ENCODE results near the gene STPG4. TPM values are rescaled to one million over a fixed set of nuclear protein-coding genes. Genes with fewer than 3 reads are reported as not detected.

The STPG4 gene
- total RNA-seq, 1 experiment from 2014 or later: 10.6 TPM

- ATAC-seq (no peak), DNase-seq (ENCODE audit: low read depth, low spot score) (no peak)
- H2AFZ ChIP-seq (ENCODE audit: low read depth, low read length, poor library complexity, severe bottlenecking): no peak overlapping the region
- BruUV-seq (replicated peaks): no TSS peak
- no peaks in the 10 kb centered on the region for H3K9me3 ChIP-seq (ENCODE audit: control insufficient read depth in 1 of 2, insufficient read depth in 1 of 2, low read depth in 1 of 2, low read length in 2 of 2)
- no peak overlapping the region for H3K27ac ChIP-seq (ENCODE audit: low read depth, low read length)
- POLR2A ChIA-PET: no interaction called here
- no peak overlapping the region for H3K9ac ChIP-seq (ENCODE audit: low read length)
- no peaks in the 10 kb centered on the region for H4K20me1 ChIP-seq (ENCODE audit: insufficient read depth)
- TF ChIP-seq EZH2 (IDR thresholded peaks at IDR 0.05): no peak
- no peak for TF ChIP-seq TCF7L2 (IDR thresholded peaks at IDR 0.05; ENCODE audit: borderline replicate concordance, extremely low read depth, insufficient read depth, insufficient read length)
- no peak for TF ChIP-seq ZBTB33 (IDR thresholded peaks at IDR 0.05; ENCODE audit: extremely low read depth, insufficient replicate concordance, low read length)
- no peak for TF ChIP-seq SRF (IDR thresholded peaks at IDR 0.05; ENCODE audit: low read depth)
- TF ChIP-seq CTCF (IDR thresholded peaks at IDR 0.05 in 2 of 3, conservative IDR thresholded peaks at IDR 0.05 in 1 of 3; ENCODE audit: borderline replicate concordance in 1 of 3, insufficient read depth in 1 of 3, low read depth in 2 of 3, low read length in 2 of 3): no peak
- TF ChIP-seq ATF3 (IDR thresholded peaks at IDR 0.05): no peak
- TF ChIP-seq YY1 (IDR thresholded peaks at IDR 0.05; ENCODE audit: extremely low read depth, insufficient replicate concordance, low read depth, low read length): no peak
- no peak for TF ChIP-seq FOSL1 (IDR thresholded peaks at IDR 0.05; ENCODE audit: low read depth)
- no peak for TF ChIP-seq CBX3 (IDR thresholded peaks at IDR 0.05; ENCODE audit: low read depth)
- TF ChIP-seq EGR1 (IDR thresholded peaks at IDR 0.05; ENCODE audit: low read depth): no peak
- no peak for TF ChIP-seq ELF1 (IDR thresholded peaks at IDR 0.05; ENCODE audit: borderline replicate concordance, low read depth)
- no peak for TF ChIP-seq ZNF274 (IDR thresholded peaks at IDR 0.05; ENCODE audit: low read depth, low read length)
- no peak for TF ChIP-seq SP1 (IDR thresholded peaks at IDR 0.05; ENCODE audit: low read depth)
- no peak for TF ChIP-seq SIN3A (IDR thresholded peaks at IDR 0.05; ENCODE audit: low read depth)
- no peak for TF ChIP-seq JUND (IDR thresholded peaks at IDR 0.05)
- RAD21 ChIA-PET (ENCODE audit: low non-redundant PET in 1 of 2, low total read pairs in 2 of 2, uncharacterized antibody in 2 of 2, unreplicated experiment in 2 of 2): no interaction called here
- H3K9me2 ChIP-seq (ENCODE audit: insufficient read depth): no peaks in the 10 kb centered on the region
- peaks cover 9 to 17% of the 10 kb centered on the region in 2 experiments for H3K4me1 ChIP-seq (ENCODE audit: control insufficient read depth in 1 of 2, insufficient read depth in 2 of 2, low read length in 2 of 2)
- no peaks in the 10 kb centered on the region for H3K27me3 ChIP-seq (ENCODE audit: insufficient read depth, low read length)
- no peaks in the 10 kb centered on the region; a peak in 1 of 4 replicates for H3K36me3 ChIP-seq (ENCODE audit: control insufficient read depth in 1 of 2, insufficient read depth in 2 of 2, low read length in 2 of 2)
- intact Hi-C loops (cut with micrococcal nuclease): no loop called here
- CTCF ChIA-PET: no interaction called here
- peaks cover 2% of the 10 kb centered on the region for H3K79me2 ChIP-seq (ENCODE audit: insufficient read depth, low read length)
- no peak overlapping the region for H3K4me3 ChIP-seq (replicated peaks in 1 of 2; ENCODE audit: low read depth in 1 of 2, low read length in 2 of 2)
- H3K4me2 ChIP-seq (ENCODE audit: low read length): no peak overlapping the region
Observed at GRCh38 chr2:47181176-47181575, 26.1 kb upstream of the STPG4 start.
